WI38 (cell line): ENCODE measurements around the gene PLEKHO1.

ENCODE experiments used
- H3K4me3 ChIP-seq: 2 replicates; pipeline ENCODE4 v1.5.1; 2011; ENCODE audit warnings: low read depth, mild to moderate bottlenecking, control low read depth, low read length
- CTCF ChIP-seq: IDR thresholded peaks from 2 replicates; pipeline ENCODE4 v1.5.1; 2012; ENCODE audit warnings: low read depth, mild to moderate bottlenecking, control low read depth, low read length

The PLEKHO1 gene

GRCh38 chr1:150150133-150151021, 661 bp downstream of the PLEKHO1 start:
- peak overlapping the region; percentile 96 for H3K4me3 ChIP-seq
- TF ChIP-seq CTCF: no peak

- H3K4me3 ChIP-seq: peak overlapping the region; percentile 96
- TF ChIP-seq CTCF: no peak
Observed at GRCh38 chr1:150151291-150152181, 1.8 kb downstream of the PLEKHO1 start.

- peak overlapping the region; percentile 96 for H3K4me3 ChIP-seq
Observed at GRCh38 chr1:150152182-150152536, 2.4 kb downstream of the PLEKHO1 start.

GRCh38 chr1:150152772-150153456, 3.2 kb downstream of the PLEKHO1 start:
- no peak for TF ChIP-seq CTCF
- H3K4me3 ChIP-seq: peak overlapping the region; percentile 18; the same call in 1 of the 2 replicates

More at GRCh38 chr1:150152182-150152536, 2.4 kb downstream of the PLEKHO1 start:
- no peak for TF ChIP-seq CTCF

- no peak overlapping the region for H3K4me3 ChIP-seq
- no peak for TF ChIP-seq CTCF
Observed at GRCh38 chr1:150154143-150154542, 4.4 kb downstream of the PLEKHO1 start.

GRCh38 chr1:150155413-150156071, 5.8 kb downstream of the PLEKHO1 start:
- no peak overlapping the region for H3K4me3 ChIP-seq
- no peak for TF ChIP-seq CTCF
